Stimulated activated CD4-positive, alpha-beta T cell treated with anti-CD3 and anti-CD28 coated beads, Interleukin-2, amount 100 ng/mL, for 4 hours (primary cell): ENCODE data around the gene CLASRP.
"Not testable (repeated sequence)": the region's sequence is repeated elsewhere in the genome, so short reads cannot be mapped to it uniquely, and the experiment has no call there.

Experiments
- DNase-seq: peaks from one replicate; pipeline ENCODE4 v3.0.0-alpha.2; 2020; ENCODE audit warnings: low read depth

The CLASRP gene

GRCh38 chr19:45104658-45105349 lies 66.0 kb downstream of the CLASRP start:
- DNase-seq: no peak

- DNase-seq: not testable (repeated sequence)
These were observed 67.5 kb downstream of the CLASRP start for GRCh38 chr19:45106363-45106762.

- DNase-seq: no peak
These were observed 68.8 kb downstream of the CLASRP start for GRCh38 chr19:45107621-45108150.

GRCh38 chr19:45110851-45111266 lies 72.0 kb downstream of the CLASRP start:
- no peak for DNase-seq

- no peak for DNase-seq
These were observed 73.4 kb downstream of the CLASRP start for GRCh38 chr19:45112111-45112827.

GRCh38 chr19:45113628-45114027 lies 74.8 kb downstream of the CLASRP start:
- DNase-seq: no peak

GRCh38 chr19:45114116-45114515 lies 75.3 kb downstream of the CLASRP start:
- no peak for DNase-seq

GRCh38 chr19:45115809-45116615 lies 77.2 kb downstream of the CLASRP start:
- DNase-seq: no peak

GRCh38 chr19:45117167-45117594 lies 78.3 kb downstream of the CLASRP start:
- peak; percentile 56 for DNase-seq

GRCh38 chr19:45117671-45118070 lies 78.8 kb downstream of the CLASRP start:
- no peak for DNase-seq

- no peak for DNase-seq
These were observed 79.3 kb downstream of the CLASRP start for GRCh38 chr19:45118106-45118505.

- not testable (repeated sequence) for DNase-seq
These were observed 79.9 kb downstream of the CLASRP start for GRCh38 chr19:45118591-45119355.

- no peak for DNase-seq
These were observed 80.7 kb downstream of the CLASRP start for GRCh38 chr19:45119582-45119981.
